HG03469 (cell line): ENCODE measurements around the gene PUM1.
"Not testable (repeated sequence)": the region's sequence is repeated elsewhere in the genome, so short reads cannot be mapped to it uniquely, and the experiment has no call there.

Experiments used
- ATAC-seq: cut with Tn5 transposase; IDR thresholded peaks from one replicate; pipeline ENCODE4 v1.9.1; 2021; ENCODE audit warnings: mild to moderate bottlenecking, moderate library complexity, moderate number of reproducible peaks; ENCODE audit not compliant: unreplicated experiment

The PUM1 gene

DNA sequence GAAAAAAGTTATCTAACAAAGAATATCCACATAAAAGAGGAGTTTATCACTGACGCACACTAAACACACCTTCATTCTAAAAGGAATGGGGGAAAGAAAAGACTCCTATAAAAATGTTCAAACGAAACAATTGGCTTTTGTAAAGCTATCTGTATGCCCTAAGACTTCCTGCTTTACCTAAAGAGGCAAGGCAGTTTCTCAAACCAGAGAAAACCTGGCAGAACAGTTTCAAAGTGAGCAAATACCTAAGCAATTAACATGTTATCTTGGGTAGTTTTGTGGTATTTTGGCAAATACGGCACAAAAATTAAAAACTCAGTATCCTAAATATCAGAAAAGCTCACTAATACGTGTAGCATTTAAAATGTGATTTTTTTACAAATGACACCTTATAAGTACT lies 1.9 kb downstream of the PUM1 start:
- ATAC-seq, result no peak

DNA sequence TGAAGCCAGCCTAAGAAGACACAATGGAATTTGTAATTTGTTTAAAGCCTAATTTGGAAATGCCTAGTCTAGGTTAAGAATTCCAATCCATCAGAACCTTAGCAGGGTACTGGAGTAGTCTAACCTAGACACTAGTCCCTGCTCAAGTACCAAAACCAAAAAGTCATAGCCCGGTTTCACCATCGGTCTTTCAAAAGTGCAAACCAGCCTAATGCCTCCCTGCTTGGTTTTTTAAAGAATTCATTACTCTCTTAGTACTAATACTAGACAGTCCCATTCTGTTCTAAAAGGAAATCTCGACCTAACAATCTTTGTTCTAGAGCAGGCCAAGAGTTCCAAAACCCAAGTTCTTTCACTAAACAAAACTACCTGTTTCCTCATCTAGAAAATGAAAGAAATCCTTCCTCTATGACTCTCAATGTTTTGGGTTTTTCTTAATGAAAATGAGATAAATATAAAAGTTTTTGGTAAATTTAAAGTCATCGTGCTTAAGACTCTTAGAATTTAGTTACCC lies 2.6 kb downstream of the PUM1 start:
- no peak for ATAC-seq

DNA sequence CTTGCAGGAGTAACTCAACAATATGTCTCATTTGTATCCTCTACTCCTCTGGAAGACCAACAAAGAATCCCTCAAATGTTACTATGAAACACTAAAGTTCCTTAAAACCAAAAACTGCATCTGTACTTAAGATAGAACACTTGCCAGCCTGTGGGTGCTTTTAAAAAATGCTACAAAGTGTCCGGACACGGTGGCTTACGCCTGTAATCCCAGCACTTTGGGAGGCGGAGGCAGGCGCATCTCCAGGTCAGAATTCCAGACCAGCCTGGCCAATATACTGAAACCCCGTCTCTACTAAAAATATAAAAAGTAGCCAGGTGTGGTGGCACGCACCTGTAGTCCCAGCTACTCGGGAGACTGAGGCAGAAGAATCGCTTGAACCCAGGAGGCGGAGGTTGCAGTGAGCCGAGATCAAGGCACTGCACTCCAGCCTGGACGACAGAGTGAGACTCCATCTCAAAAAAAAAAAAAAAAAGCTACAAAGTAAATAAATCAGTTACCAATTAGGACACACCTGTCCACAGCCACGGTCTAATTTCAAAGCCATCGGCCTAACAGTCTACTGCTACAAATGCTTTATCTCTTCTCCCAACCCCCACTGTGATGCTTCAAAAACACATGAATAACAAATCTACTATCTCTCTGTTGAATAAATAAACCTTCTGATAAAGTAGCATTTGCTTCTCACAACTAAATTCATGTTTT lies 3.2 kb downstream of the PUM1 start:
- not testable (repeated sequence) for ATAC-seq

DNA sequence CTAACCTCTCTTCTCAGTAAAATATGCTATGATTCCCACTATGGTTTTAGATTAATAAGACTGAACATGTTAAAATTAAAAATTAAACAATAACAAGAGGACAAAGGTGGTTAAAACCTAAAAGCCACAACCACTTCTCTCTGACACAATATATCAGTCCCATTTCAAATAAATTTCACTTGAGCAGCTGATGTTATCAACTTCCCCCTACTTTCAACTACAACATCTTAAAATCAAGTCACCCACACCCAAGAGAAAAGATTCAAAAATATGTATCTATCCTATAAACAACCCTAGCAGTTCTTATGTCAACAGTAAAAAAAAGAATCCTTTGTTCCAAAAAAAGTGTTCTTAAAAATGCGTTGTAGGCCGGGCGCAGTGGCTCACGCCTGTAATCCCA lies 7.5 kb downstream of the PUM1 start:
- no peak for ATAC-seq

DNA sequence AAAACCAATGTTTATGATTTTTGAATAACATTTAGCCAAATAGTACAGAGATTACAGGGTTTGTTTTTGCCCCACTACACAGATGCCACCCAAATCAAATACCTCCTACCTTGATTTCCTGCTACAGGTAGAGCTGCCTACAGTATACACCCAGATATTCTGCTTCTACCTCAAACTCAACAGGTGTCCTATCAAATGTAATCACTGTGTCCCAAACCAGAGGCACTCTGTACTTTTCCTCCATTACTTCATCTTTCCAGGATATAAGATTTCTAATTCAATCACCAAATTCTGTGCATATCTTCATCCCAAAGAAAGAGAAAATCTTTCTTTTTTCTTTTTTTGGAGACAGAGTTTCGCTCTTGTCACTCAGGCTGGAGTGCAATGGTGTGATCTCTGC lies 9.6 kb downstream of the PUM1 start:
- no peak for ATAC-seq

DNA sequence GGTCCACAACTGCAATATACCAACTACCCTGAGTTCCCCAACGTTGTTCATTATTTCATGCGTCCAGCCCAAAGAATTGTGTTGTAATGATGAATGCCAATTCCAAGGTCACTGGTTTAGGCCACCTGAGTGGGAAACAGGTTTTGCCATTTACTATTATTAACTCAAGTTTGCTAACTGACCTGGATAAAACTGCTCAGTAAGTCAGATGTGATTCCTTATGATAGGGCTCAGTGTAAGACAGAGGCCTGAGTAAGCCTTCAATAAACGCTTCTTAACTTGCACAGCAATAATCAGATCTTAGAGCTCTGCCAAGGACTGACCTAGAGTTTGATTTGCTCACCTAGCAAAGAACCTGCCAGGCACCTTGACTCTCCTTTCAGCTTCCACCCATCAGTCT lies 10.0 kb downstream of the PUM1 start:
- no peak for ATAC-seq

DNA sequence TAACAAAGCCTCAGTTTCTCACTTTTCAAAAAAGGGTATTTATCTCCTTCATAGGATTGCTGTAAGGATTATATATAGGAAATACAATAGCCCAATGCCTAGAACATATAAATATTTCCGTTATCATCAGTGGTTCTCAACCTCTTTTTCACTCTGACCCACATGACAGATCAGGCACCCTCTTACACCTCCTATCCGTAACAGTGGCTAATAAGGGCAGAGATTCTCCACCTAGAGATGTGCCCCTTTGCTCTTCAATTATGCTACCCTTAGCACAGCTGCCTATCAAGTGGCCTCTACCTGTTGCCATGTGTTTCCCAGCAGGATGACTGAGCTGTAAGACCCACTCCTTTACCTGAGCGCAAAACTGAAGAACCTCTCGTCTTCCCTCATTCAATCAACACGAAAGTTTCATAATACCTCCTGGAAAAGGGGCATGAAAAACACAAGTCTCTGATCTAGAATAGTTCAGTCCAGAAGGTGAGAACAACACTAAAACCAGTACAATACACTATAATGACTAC lies 10.5 kb downstream of the PUM1 start:
- no peak for ATAC-seq

DNA sequence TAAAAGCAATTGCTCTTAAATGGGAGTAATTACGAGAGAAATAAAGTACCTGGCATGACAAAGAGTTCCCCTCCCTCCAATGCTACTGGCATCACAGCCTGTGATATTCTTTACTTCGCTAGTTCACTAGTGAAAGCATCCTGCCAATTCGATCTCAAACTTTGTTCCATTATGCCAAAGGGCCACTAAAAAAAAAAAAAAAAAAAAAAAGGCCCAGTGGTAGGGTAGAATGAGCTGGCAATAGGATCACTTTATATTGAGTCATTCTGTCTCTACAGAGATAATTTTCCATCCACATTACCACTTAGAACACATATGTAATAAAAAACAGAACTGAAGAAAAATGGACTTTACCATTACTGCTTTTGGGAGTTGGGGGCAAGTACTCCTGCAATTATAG lies 11.2 kb downstream of the PUM1 start:
- no peak for ATAC-seq

DNA sequence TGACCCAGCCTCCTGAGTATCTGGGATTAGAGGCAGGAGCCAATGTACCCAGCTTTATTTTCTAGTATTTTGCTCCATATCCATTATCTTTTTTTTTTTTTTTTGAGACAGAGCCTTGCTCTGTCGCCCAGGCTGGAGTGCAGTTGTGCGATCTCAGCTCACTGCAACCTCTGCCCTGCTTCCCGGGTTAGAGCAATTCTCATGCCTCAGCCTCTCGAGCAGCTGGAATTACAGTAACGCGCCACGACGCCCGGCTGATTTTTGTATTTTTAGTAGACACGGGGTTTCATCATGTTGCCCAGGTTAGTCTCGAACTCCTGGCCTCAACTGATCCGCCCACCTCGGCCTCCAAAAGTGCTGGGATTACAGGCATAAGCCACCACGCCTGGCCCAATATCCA lies 12.9 kb downstream of the PUM1 start:
- not testable (repeated sequence) for ATAC-seq

DNA sequence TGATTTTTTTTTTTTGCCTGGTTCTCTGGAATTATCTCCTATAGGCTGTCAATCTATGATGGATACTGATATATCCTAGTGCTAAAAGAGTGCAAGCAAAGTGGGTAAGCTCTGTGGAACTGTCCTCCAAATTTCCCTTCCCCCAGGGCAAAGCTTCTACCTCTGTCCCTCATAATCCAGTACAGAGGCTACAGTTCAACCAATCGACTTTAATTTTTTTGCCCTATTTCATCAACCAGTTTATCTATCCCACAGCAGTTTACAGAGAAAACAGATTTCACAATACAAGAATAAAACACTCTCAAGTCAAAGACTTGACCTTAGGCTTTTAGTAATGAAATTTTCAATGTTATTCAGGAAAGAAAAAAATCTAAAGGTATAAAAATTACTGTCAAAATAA lies 13.9 kb downstream of the PUM1 start:
- ATAC-seq, result no peak

DNA sequence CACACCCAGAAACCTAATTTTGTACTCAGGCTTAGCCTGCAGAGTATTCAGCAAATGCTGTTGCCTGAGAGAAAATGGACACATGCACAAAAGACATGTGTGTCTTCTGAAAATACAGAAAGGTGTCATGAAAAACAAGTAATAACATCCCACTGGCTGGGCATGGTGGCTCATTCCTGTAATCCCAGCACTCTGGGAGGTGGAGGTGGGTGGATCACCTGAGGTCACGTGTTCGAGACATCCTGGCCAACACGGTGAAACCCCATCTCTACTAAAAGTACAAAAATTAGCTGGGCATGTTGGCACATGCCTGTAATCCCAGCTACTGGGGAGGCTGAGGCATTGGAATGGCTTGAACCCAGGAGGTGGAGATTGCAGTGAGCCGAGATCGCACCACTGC lies 18.0 kb downstream of the PUM1 start:
- not testable (repeated sequence) for ATAC-seq

DNA sequence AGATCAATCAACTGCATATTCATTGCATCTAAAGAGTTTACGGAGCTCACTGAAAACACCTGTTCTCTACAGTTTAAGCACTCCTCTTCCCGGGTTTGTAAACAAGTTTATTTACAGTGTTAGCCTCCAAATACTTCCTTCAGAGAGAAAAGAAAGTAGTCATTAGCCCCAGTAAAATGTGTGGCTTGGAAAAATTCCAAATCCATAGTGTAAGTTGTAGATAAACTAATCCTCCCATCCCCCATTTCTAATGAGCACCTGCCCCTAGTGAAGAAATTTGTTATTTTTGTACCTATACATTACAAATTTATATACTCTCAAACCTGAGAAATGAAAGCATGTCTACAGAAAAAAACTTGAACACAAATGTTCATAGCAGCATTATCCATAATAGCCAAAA lies 21.9 kb downstream of the PUM1 start:
- no peak for ATAC-seq

DNA sequence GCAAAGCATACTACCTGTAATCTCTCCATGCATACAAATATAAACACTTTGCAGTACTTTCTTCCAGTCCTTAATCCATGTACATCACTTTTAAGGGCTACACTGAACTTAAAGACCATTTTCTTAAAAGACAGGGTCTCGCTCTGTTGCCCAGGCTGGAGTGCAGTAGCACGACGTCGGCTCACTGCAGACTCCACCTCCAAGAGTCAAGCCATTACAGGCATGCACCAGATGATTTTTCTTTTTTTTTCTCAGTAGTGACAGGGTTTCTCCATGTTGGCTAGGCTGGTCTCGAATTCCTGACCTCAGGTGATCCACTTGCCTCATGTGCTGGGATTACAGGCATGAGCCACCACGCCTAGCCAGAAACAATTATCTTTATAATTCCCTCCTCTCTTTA lies 22.9 kb downstream of the PUM1 start:
- ATAC-seq, result no peak

DNA sequence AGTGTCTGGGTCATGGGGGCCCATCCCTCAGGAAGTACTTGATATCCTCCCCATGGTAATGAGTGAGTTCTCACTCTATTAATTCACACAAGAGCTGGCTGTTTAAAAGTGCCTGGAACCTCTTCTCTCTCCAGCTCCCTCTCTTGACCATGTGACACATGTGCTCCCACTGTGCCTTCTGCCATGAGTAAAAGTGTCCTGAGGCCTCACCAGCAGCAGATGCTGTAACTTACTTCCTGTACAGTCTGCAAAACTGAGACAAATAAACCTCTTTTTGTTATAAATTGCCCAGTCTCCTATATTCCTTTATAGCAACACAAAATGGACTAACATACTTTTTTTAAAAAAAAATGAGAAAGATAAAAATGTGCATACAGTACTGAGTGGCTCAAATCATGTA lies 24.0 kb downstream of the PUM1 start:
- no peak for ATAC-seq

DNA sequence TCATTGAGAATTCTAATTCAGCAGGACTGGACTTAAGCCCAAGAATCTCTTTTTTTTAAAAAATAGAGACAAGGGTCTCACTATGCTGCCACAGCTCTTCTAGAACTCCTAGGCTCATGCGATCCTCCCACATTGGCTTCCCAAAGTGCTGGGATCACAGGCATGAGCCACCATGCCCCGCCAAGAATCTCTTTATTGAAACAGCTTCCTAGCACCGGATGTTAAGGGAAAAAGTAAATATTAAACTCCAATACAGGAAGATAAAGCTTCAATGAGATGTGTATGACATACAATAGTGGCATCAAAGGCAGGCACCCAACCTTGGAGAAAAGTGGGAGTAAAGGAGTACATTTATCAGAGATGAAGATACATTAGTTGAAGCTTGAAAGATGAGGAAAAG lies 25.5 kb downstream of the PUM1 start:
- ATAC-seq, result no peak

DNA sequence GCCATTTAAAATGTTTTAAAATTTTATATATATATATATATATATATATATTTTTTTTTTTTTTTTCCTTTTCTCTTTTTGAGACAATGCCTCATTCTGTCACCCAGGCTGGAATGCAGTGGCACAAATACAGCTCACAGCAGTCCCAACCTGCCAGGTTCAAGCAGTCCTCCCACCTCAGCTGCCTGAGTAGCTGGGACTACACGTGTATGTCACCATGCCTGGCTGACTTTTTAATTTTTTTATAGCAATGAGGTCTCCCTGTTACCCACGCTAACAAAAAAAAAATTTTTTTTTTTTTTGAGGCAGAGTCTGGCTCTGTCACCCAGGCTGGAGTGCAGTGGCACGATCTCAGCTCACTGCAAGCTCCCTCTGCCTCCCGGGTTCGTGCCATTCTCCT lies 26.6 kb downstream of the PUM1 start:
- ATAC-seq, result not testable (repeated sequence)

DNA sequence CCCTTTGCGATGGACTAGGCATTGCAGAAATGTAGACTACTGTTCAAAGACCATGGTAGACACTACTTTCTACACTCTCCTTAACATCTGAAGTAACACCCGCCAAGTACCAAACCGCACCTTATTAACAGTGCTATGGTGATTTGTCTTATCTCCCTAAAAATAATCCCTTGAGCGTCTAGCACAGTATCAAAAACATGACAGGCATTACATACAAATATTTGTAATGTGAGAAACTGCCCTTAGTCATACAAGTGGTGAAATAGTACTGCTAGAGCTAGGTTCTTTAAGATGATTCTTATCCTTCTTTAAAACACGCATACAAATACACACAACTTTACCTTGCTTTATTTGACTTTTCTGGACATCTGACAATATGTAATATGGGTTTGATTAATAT lies 27.2 kb downstream of the PUM1 start:
- ATAC-seq, result no peak

DNA sequence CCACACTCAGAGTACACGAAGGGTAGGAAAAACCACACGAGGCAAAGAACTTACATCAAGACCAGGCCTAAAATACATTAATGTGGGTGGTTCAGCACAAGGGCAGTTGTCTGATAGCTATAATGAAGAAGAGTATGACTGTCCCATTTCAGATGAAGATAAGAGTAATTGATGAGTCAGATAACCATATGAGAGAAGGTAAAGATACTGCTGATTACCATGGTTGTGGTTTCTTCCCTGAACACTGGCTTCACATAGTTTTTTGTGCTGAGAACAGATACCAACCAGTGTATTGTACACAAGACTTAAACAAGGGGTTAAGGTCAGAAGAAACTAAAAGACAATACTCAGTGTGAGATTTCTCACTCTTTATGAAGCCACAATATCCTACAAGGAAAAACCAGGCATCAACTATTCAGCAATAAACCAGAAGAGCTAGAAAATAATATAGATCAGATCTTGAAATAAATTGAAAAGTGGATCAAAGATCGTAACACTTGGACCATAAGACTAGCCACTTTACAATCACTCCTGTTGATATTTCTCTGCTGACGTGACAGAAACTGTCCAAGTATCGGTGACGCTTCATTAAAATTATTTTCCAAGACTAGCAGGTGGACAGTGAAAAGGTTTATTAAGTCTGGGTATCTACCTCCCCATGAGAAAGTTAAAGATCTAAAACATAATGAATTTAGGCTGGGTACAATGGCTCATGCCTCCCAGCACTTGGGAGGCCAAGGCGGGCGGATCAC lies 28.6 kb downstream of the PUM1 start:
- no peak for ATAC-seq

DNA sequence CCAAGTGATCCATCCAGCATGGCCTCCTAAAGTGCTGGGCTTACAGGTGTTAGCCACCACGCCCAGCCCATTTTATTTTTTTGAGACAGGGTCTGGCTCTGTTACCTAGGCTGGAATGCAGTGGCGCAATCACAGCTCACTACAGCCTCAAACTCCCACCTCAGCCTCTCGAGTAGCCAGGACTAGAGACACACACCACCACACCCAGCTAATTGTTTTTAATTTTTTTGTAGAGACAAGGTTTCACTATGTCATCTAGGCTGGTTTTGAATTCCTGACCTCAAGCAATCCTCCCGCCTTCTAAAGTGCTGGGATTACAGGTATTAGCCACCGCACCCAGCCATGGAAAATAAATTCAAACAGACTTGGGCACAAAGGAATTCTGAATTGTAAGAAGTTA lies 31.9 kb downstream of the PUM1 start:
- ATAC-seq, result no peak

DNA sequence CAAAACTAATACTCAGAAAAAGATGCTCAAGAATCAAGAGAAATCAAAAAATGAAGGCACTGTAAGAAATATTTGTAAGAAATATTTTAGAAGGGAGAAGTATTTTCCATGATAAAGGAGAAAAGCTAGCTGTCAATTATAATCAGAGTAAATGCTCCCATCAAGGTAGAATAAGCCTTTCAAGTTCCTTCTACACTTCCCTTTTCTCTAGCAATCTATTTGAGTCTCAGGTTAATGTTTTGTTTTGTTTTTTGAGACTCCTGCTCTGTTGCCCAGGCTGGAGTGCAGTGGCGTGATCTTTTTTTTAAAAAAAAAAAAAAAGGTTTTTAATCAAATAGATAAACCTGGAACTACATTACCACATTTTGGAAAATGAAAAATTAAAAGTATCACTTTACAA lies 33.3 kb downstream of the PUM1 start:
- ATAC-seq, result no peak

DNA sequence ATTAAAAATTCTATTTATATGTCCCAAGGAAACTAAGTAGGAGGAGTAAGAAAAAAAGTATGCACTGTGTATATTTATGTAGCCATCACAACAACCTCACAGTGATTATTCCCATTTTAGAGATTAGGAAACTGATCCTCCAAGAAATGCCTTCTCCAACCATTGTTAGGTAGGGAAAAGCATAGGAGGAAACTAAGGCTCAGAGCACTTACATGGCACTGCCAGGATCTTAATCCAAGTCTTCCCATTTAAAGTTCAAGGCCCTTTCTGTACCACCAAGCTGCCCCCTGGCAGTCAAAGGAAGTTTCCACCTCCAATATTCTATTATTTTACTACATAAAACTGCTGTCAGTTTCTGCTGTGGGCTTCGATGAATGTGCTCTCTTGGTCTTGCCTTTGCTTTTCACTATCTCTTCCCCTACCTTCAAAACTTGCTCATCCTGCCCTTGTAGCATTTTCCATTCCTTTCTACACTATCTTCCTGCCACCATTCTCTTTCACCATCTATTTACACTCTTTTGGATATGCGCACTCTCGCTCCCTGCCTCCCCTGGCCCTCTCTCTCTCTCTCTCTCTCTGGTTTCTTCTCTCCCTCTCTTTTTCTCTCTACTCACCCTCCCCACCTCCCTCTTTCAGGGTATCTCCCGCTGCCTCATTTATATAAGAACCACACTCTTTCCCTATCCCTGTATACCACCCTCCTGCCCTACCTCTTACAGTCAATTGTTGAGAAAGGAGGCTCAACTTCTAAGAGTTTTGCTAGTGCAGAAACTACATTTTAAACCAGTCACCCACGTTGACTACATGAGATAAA lies 34.0 kb downstream of the PUM1 start:
- no peak for ATAC-seq
